ENCODE measurements around the gene CLIP2.

- TF ChIP-seq POLR2A (IDR thresholded peaks at IDR 0.05) (no peak), CTCF (IDR thresholded peaks at IDR 0.05) (no peak)
Measured at GRCh38 chr7:74405191-74405898, 116.1 kb downstream of the CLIP2 start.

Measured in vagina (tissue), 2 donors.